ENCODE data around the gene NPAS3.

Gene NPAS3

DNA sequence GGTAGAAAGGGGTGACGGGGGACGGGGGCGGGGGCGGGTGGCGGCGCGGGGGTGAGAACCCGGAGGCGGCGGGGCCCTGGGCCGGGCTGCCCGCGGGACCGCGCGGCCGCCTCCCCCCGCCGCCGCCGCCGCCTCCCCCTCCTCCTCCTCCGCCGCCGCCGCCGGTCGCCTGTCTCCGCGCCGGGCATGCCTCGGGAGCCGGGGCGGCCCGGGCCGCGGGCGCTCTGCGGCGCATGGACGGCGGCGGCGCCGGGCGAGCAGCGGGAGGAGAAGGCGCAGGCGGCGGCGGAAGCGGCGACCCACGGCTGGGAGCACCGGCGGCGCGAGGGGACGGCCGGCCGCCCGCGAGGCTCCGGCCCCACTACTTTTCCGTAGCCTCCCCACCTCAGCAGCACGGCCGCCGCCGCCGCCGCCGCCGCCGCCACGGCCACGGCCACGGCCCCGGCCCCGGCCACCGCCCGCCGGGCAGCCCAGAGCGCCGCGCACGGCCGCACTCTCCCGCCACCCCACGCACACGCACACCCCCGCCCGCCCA lies at the start of gene NPAS3:
TSS of gene NPAS3 (plus strand) at position 161 of the 535 bp plus-strand sequence.
- no peak for DNase-seq (ENCODE audit: low spot score)

- DNase-seq (ENCODE audit: low spot score): no peak
These were observed 41.5 kb upstream of the NPAS3 start for GRCh38 chr14:32896979-32897697.

- DNase-seq (ENCODE audit: low spot score): no peak
These were observed 41.0 kb upstream of the NPAS3 start for GRCh38 chr14:32897698-32898064.

DNA sequence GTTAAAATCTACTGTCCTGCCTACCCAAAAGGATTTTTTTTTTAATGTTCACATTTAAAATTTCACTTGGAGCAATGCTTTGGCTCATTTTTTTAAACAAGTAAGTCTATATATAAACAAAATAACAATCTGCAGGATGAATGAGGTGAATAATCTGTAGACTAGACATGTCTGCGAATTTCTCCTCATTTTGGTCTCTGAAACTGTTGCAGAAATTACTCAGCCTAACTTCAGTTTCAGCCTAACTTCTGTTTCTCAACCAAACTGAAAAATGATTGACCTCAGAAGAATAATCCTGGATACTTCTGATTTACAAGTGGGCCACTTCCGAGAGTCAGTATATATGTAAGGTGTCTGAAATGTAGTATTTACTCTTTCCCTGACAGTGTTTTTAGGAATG lies 39.8 kb upstream of the NPAS3 start:
- no peak for DNase-seq (ENCODE audit: low spot score)

GRCh38 chr14:32900547-32900946 lies 38.1 kb upstream of the NPAS3 start:
- no peak for DNase-seq (ENCODE audit: low spot score)

DNA sequence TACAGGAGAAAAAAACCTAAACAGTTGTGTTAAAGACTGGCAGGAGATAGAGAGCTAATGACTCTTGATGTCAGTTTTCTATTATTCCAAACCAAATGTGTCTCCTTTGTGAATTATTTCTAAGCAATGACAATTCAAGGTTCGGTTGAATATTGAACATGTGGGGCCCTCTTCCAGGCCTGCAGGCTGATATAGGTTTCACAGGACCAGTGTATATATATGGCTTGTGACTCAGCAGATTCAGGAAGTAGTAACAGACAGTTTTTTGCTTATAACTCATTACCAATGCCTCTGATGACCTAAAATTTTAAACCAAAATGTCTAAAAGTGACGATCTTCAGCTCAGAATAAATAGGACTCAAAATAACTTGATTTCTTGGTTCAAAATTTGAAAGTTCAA lies 33.7 kb upstream of the NPAS3 start:
- no peak for DNase-seq (ENCODE audit: low spot score)

DNA sequence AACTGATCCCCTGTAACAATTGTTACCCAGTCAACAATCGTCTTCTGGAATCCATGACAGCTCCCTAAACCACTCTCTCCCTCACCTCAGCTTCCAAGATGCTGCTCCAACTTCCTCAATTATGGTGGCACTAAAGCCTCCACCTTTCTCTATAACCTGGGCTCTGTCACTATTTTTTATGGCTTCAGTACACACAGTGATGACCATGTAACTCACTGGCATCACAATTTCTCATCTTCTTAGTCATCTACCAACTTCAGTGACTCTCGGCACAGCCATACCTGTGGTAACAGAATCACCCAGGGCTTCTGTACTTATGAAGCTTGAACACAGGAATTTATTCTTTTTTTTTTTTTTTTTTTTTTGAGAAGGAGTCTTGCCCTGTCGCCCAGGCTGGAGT lies 32.0 kb upstream of the NPAS3 start:
- DNase-seq (ENCODE audit: low spot score): no peak

GRCh38 chr14:32908196-32909084 lies 30.2 kb upstream of the NPAS3 start:
- DNase-seq (ENCODE audit: low spot score): no peak

DNA sequence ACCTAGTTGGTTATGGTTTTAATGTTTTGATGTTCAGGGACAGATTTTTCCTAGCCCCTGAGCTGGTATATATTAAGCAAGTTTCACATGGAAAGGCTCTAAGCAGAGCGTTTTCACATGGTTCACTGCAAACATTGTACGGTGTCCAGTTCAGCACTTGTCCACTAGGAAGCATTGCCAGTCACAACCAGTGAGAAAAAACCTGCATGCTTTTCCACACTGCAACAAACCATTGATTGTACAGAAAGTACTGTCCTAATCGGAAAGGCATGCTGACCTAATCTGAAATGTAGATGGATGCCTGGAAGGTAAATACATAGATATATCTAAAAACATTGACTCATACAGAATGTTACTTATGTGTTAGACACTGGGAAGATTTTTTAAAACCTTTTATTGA lies 25.0 kb upstream of the NPAS3 start:
- DNase-seq (ENCODE audit: low spot score): no peak

DNA sequence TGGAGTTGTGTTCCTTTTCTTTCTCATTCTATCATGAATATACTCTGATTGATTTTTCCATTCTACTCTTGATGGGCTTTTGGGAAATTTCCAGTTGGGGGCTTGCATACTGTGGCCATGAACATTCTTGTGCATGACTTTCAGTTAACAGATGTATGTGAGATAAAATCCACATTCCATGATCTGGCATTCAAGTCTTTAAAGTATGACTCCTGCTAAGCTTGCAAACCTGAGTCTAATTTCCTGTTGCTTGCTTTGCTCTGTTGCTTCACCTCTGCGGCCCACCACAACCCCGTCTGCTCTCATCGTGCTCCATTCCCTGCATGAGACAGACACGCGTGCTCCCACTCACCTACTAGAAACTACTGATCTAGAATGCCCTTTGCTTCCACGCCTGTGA lies 24.3 kb upstream of the NPAS3 start:
- DNase-seq (ENCODE audit: low spot score): no peak

DNA sequence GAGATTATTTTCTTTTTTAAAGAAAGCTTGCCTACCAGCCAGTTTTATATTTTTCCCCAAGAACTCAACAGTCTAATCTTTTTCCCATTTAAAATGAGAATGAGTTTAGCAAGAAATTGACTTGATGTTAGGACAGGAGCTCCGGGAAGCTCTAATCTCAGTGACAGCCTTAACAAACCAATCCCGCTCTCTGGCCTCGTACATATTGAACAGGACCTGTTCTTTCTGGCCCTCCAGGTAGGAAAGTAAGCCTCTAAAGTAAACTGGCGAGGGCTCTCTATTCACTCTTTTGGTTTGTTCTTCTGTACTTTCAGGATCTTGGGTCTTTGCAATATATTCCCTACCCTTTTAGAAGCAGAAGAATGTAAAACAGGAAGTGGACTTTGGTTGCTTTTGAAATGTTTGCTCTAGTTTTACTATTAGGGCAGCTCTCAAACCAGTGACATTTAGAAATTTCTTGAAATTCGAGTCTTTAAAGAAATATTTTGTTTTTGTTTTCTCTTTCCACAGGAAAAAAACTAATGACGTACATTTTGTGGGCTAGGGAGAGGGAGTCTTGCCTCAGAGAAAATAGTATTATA lies 17.9 kb upstream of the NPAS3 start:
- no peak for DNase-seq (ENCODE audit: low spot score)

DNA sequence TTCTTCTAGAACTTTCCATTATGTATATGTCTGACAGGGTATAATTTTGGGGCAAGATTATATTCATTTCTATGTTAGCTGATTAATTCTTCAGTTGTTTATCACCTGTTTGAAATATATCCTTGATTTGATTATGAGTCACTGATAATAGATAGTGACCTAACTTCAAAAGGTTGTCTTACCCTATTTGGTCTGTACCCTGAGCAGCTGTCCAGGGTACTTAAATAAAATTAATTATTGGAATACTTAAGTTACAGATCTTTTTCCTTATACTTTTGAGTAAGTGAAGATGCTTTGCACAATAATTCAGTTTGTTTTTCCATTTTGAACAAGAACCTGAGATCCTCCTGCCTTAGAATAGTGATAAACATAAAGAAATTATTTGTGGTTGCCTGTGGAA lies 13.2 kb upstream of the NPAS3 start:
- no peak for DNase-seq (ENCODE audit: low spot score)

- no peak for DNase-seq (ENCODE audit: low spot score)
These were observed 6.3 kb upstream of the NPAS3 start for GRCh38 chr14:32932302-32932913.

- no peak for DNase-seq (ENCODE audit: low spot score)
These were observed 5.6 kb upstream of the NPAS3 start for GRCh38 chr14:32932914-32933628.

DNA sequence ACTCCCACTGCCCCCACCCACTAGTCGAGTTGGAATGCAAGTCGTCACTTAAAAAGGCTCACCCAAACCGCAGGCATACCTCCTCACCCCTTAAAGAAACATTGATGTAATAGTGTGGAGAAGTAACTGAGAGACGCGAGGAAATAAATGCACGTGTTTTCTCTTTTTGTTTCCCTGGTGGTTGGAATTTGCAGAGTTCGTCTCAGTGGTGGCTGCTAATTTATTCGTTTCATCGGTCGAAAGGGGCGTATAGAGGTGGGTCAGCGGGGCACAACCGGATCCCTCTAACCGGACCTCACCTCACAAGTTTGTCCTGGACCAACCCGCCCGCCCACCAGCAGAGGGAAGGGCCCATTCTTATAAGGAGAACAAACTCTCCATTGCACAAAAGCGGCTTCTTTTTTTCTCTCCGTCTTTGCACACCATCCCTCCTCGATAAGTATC lies 5.0 kb upstream of the NPAS3 start:
- no peak for DNase-seq (ENCODE audit: low spot score)

- no peak for DNase-seq (ENCODE audit: low spot score)
These were observed 4.4 kb upstream of the NPAS3 start for GRCh38 chr14:32934073-32934880.

GRCh38 chr14:32934881-32935633 lies 3.6 kb upstream of the NPAS3 start:
- DNase-seq (ENCODE audit: low spot score): no peak

DNA sequence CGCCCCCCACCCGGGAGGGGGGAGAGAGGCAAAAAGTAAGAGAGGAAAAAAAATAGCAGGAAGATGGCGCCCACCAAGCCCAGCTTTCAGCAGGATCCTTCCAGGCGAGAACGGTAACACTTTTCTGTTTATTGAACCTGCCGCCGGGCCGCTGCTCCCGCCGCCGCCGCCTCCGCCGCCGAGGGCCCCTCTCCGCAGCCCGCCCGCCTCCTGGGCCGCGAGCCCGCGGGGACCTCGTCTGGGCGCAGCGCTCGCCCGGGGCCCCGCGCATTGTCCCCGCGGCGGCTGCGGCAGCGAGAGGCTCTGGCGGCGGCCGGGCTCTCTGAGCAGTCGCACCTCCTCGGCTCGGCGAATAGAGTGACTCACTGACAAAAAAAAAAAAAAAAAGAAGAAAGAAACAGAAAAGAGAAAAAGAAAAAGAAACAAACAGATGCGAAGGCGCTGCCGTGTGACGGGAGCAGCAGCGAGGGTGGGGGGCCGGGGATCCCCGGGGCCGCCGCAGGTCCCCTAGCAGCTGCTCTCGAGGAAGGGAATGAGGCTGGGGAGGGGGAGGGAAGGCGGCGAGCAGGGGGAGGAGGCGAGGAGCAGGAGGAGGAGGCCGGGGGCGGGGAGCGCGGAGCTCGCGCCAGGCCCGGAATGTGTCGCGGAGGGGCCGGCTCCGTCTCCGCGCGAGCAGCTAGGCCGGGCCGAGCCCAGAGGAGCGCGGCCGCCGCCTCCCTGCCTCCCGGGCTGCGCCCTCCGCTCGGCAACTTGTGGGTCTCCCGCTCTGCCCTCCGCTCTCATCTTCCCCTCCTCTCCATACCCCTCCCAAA lies 781 bp downstream of the NPAS3 start:
- DNase-seq (ENCODE audit: low spot score): no peak

- DNase-seq (ENCODE audit: low spot score): no peak
These were observed 1.5 kb downstream of the NPAS3 start for GRCh38 chr14:32940066-32940651.
